HG02970 (cell line): ENCODE data around the gene RABGAP1L.
"Not testable (repeated sequence)": the region's sequence is repeated elsewhere in the genome, so short reads cannot be mapped to it uniquely, and the experiment has no call there.

Experiments used
- ATAC-seq: cut with Tn5 transposase; IDR thresholded peaks from one replicate; pipeline ENCODE4 v1.9.1; 2021; ENCODE audit warnings: mild to moderate bottlenecking, moderate library complexity, moderate number of reproducible peaks; ENCODE audit not compliant: unreplicated experiment, low FRiP score

RABGAP1L gene

GRCh38 chr1:174639461-174639860 lies 480.1 kb downstream of the RABGAP1L start:
- ATAC-seq = no peak

DNA sequence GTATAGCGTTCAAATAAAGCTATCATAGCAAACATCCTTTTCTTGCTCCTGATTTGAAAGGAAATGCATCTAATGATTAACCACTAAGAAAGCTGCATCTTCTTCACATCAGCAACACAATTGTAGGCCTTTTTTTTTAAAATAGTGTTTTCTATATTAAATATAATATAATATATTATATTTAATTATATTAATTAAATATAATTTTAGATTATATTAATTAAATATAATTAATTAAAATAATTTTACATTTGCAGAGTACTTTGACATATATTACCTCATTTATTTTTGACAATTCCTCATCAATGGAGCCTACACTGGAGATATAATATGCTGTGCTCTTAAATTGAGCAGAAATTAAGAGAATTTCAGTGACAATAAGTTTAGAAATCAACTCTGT lies 481.5 kb downstream of the RABGAP1L start:
- ATAC-seq = no peak

DNA sequence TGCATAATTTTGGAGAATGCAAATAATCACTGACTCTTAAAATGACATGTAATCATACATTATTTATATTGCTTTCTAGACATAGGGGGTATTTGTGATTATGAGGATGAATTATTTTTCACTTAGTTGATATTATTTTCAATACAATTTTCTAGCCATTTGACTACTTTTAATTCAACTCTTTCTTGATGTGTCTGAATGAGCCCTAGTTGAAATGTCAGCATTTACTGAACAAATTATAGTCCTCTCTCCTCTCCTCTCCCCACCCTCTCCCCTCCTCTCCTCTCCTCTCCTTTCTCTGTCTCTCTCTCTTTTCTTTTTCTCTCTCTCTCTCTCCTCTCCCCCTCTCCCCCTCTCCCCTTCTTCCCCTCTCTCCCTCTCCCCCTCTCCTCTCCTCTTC lies 483.1 kb downstream of the RABGAP1L start:
- no peak for ATAC-seq

- no peak for ATAC-seq
Observed at GRCh38 chr1:174643206-174643605, 483.9 kb downstream of the RABGAP1L start.

GRCh38 chr1:174649572-174649971 lies 490.3 kb downstream of the RABGAP1L start:
- ATAC-seq = not testable (repeated sequence)

GRCh38 chr1:174652569-174653280 lies 493.4 kb downstream of the RABGAP1L start:
- no peak for ATAC-seq

DNA sequence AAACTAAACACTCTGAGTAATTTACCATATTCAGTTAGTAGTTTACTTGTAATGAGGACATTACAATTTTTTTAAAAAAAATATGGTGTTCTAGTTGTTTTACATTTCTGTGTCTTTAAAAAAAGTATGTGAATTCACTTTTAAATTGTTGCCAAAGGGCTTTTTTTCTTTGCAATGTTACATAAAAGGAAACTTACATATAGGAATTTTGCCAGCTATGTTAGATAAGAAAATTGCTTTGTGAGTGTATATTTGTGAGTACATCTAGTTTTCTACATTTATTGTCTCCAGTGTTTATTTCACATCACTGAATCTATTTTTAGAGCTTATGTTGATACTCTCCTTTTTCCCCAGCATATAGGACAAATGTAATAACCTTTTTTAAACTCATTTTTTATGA lies 495.2 kb downstream of the RABGAP1L start:
- ATAC-seq = no peak

DNA sequence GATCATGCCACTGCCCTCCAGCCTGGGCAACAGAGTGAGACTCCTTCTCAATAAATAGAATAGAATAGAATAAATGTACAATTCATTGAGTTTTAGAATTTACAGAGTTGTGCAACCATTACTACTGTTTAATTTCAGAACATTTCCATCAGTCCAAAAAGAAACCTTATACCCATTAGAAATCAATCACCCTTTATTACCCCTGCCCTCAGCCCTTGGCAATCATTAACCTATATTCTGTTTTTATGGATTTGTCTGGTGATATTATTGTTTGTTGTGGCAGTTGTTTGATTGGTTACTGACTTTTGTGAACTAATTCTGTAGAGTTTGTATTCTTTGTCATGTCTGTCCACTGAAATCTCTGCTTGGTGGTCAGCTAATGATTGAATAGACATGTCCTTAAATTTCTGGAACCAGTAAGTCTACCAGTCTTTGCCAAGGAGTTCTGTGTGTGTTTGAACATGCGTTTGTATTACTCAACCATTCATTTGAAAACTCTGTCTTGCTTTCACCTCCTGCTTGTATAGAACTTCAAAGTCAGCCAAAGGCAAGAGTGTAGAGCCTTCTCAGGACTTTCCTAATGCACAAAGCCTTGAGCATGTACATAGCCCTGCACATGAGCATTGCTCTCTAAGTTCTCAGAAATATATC lies 497.2 kb downstream of the RABGAP1L start:
- ATAC-seq = no peak

- ATAC-seq = no peak
Observed at GRCh38 chr1:174657411-174657810, 498.1 kb downstream of the RABGAP1L start.

GRCh38 chr1:174657893-174658292 lies 498.6 kb downstream of the RABGAP1L start:
- no peak for ATAC-seq

DNA sequence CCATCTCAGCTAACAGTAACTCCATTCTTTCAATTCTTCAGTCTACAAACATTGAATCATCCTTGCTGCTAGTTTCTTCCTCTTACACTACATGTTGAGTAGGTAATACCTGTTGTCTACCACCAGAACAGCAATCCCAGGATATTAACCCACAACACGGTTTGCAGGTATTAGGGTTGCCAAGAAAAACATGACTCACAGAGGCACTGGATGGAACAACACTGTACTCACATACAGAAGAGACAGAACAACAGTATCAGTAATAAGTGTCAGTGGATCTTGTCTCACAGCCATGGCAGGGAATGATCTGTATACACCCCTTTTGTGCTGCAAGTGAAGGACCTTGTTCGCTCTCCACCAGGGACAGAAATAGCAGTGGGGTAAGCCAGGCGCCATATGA lies 500.5 kb downstream of the RABGAP1L start:
- ATAC-seq = no peak

DNA sequence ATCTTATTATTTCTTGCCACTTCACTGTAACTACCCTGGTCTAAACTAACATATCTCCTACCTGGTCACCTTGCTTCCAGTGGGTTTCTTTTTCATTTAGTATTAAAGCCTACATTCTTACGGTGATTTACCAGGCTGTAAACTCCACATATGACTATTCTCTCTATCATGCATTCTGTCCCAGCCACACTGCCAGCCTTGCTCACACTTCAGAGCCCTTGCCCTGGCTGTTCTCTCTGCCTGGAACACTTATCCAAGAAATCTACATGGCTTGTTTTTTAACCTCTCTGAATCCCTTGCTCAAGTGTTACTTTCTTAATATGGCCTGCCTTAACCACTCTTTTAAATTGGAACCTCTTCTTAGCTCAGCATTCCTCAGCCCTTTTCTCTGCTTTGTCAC lies 501.2 kb downstream of the RABGAP1L start:
- ATAC-seq = no peak

GRCh38 chr1:174663358-174663757 lies 504.0 kb downstream of the RABGAP1L start:
- no peak for ATAC-seq

DNA sequence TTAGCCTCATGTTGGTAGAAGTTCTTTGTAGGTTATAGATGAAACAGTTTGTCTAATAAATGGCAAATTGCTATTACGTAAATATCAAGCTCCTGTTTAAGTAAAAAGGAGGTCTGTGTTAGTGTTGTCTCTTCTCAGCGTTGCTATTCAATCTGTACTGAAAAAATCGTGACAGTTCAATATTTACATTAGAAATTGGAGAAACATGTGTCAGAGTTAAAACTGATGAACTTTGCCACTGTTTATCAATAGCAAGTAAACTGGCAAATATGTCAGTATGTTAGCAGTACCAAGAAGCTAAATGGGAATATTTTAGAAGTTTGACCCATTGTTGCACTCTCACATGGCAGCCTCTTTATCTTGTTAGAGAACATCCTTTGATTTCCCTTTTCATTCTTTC lies 506.9 kb downstream of the RABGAP1L start:
- ATAC-seq = no peak

GRCh38 chr1:174671826-174672225 lies 512.5 kb downstream of the RABGAP1L start:
- no peak for ATAC-seq

- ATAC-seq = no peak
Observed at GRCh38 chr1:174676856-174677255, 517.5 kb downstream of the RABGAP1L start.

GRCh38 chr1:174678657-174679056 lies 519.3 kb downstream of the RABGAP1L start:
- no peak for ATAC-seq

- ATAC-seq = no peak
Observed at GRCh38 chr1:174680101-174680500, 520.8 kb downstream of the RABGAP1L start.

DNA sequence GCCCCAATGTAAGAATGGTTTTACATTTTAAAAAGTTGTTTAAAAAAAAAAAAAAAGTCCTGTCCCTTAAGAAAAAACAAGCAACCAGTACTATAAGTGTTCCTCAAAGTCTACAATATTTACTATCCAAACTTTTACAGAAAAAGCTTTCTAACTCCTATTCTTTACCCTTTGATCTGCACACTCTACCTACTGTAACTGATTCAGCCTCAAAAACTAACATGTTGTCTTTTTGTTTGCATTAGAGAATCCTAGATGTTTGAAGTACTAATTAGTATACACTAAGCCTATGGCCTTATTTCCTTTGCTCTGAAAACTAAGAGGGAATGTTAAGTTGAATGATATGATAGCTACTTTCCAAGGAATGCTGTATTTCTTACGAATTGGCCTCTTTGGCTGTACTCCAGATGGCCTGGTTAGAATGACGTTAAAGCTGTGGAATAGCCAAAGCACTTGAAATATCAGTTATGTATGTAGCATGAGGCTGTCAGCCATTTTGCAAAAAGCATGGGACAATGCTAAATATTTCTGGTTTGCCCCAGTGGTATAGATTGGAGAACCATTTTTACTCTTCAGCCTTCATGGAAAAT lies 523.2 kb downstream of the RABGAP1L start:
- no peak for ATAC-seq

DNA sequence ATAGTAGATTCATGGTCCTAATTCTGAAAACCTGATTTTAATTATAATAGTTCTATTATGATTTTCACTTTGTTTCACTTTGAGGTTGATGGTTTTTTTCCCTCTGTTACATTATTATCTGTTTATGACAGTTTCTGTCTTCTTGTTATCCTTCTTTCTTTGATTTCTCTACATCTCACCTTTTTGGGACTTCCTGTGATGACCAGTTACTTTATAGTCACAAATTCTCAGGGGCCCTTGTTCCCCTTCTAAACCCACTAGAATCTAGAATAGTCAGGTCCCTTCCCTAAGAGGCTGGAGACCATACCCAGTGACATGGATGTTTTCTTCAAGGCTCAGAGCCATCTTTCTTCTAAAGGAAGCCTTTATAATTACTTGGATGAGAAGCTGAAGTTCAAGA lies 526.9 kb downstream of the RABGAP1L start:
- ATAC-seq = no peak

GRCh38 chr1:174689524-174689923 lies 530.2 kb downstream of the RABGAP1L start:
- no peak for ATAC-seq

DNA sequence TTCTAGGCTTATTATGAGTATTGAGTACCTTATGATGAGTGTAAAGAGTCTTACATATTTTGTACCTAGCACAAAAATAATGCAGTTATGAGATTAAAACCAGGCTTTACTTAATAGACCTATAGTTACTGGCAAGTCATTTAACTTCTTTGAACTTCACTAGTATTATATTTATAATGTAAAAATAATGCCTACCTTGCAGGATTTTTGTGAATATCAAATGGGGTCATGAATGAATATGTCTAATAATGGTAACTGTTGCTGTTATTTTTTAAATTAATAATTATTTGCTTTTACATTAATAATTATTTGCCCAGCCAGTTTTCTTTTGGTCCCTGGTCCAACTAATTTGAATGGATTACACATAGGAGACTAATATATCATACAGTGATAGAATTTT lies 530.9 kb downstream of the RABGAP1L start:
- ATAC-seq = no peak
